ENCODE data around the gene OGG1.

The OGG1 gene

DNA sequence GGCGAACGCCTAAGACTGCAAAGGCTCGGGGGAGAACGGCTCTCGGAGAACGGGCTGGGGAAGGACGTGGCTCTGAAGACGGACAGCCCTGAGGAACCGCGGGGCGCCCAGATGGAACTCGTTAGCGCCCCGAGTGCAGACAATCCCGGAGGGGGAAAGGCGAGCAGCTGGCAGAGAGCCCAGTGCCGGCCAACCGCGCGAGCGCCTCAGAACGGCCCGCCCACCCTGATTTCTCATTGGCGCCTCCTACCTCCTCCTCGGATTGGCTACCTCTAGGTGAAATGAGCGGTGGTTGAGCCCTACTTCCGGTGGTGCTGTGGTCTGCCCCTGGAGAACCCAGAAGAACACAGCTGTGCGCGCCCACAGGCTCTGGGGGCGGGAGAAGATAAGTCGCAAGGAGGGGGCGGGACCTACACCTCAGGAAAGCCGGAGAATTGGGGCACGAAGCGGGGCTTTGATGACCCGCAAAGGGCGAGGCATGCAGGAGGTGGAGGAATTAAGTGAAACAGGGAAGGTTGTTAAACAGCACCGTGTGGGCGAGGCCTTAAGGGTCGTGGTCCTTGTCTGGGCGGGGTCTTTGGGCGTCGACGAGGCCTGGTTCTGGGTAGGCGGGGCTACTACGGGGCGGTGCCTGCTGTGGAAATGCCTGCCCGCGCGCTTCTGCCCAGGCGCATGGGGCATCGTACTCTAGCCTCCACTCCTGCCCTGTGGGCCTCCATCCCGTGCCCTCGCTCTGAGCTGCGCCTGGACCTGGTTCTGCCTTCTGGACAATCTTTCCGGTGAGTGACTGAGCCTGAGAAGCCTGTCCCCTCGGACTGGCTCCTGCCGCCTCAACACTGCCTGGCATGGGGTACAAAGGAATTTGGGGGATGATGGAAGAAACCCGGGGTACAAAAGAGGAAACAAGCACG lies at the start of gene OGG1:
TSS of gene OGG1 (plus strand) at position 308 of the 911 bp plus-strand sequence. CDS start at position 643, 335 bp downstream.
- DNase-seq, result peak; percentile 94

DNA sequence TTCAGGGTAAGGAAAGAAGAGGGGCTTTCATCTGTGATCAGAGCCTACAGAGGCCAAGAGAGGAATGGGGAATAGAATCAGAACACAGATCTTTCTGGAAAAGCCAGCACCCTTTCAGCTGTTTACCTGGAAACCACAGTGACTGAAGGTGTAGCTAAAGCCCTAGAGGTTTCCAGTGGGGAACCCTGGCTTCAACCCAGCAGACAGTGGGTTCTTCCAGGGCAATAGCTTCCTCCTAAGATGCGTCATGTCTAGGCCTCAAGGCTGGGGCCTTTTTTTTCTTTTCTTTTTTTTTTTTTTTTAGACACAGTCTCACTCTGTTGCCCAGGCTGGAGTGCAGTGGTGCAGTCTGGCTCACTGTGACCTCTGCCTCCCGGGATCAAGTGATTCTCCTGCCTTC lies 49.2 kb upstream of the OGG1 start:
- DNase-seq, result no peak

DNA sequence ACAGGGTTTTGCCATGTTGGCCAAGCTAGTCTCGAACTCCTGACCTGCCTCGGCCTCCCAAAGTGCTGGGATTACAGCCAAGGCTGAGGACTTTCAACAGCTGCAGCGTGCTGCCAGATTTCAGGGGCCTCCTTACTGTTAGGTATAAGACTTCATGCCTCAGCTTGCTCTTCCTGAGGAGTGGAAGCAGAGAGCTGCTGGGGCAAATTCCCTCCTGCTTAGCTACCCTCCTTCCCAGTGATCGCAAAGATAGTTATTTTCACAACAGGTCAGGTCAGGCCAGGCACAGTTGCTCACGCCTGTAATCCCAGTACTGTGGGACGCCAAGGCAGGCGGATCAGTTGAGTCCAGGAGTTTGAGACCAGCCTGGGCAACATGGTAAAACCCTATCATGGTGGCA lies 48.7 kb upstream of the OGG1 start:
- no peak for DNase-seq

DNA sequence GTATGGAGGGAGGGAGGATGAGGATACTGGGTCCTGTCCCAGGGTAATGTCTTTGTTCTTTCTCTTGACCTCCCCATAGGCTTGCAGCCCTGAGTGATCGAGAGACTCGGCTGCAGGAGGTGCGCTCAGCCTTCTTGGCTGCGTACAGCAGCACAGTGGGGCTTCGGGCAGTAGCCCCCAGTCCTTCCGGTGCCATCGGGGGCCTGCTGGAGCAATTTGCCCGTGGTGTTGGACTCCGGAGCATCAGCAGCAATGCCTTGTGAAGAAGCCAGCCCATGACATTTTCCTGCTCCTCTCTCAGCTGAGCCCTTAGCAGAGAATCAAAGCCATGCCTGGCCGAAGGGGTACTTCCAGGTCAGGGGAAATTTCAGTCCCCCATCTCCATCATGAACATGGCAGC lies 48.0 kb upstream of the OGG1 start:
- DNase-seq, result no peak

DNA sequence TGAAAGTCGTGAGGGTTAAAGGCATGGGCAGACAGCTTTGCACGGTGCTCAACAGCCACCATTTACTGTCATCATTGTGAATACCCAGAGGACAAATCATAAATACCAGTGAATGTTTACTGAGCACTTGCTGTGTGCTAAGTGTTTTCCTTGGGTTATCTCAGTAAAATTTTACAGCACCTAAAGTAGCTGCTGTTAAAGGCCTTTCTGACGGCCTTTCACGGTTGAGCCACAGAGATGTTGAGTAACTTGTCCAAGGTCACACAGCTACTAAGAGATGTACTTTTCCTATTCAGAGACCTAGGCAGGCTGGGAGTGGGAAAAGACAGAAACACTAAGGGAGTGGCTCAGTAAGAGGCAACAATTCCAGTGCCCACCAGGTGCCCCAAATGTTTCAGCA lies 46.5 kb upstream of the OGG1 start:
- DNase-seq, result no peak

DNA sequence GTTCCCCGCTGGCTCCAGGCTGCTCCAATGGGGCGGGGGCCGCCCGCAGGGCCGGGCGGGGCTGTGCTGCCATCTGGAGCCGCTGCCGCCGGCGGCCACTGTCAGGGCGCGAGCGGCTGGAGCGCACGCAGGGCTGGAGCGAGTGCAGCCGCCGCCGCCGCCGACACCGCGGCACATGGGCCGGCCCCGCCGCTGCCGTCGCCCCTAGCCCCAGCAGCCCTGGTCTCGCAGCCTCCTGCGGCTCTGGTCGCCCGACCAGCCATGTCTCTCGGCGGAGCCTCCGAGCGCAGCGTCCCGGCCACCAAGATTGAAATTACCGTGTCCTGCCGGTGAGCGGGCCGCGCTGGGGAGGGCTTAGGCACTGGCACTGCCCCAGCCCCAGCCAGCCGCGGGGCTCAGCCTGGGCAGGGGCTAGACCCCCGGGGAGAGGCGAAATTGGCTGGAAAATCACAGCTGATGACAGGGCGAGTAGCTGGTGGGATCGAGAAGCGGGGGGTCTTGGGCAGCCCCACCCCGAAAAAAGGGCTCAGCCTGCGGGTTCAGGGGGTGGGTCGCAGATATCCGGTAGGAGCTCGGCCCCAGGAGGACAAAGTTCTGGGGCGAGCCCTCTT lies 45.9 kb upstream of the OGG1 start, which contains the start of gene CPNE9:
TSS of gene CPNE9 (plus strand) at position 98 of the 611 bp plus-strand sequence. CDS start at position 262, 164 bp downstream.
- DNase-seq, result no peak

DNA sequence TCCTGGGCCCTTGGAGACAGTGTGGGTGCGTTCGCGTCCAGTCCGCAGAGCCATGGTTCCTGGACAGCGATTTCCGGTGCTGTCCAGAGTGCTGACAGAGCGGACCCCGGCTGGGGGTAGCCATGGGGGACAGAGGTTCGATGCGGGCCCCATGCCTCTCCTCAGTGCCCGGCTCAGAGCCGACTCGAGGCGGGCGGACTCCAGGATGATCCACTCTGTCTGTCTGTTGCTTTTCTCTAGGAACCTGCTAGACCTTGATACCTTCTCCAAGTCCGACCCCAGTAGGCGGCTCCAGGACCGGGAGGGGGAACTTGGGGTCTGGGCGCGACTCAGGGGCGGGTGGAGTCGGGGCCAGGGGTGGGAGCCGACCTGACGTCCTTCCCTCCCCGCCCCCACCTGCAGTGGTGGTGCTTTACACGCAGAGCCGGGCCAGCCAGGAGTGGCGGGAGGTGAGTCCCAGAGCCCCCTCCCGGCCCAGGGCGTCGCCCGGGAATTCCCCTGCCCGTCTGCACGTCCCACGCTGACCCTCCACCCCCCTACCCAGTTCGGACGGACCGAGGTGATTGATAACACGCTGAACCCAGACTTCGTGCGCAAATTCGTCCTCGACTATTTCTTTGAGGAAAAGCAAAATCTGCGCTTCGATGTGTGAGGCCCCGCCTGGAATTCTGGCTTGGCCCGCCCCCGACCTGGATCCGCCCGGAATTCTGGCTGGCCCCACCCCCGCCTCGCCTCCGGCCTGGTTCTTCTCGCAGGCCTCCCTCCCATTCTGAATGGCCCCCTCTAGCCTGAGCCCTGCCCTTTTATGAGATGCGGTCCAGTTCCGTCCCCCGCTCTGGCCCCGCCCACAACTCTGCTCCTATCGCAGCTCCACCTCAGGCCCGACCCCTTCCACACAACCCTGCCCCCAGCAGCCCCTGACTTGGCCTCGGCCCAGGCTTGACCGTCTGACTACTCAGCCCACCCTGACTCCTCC lies 45.1 kb upstream of the OGG1 start:
- no peak for DNase-seq

DNA sequence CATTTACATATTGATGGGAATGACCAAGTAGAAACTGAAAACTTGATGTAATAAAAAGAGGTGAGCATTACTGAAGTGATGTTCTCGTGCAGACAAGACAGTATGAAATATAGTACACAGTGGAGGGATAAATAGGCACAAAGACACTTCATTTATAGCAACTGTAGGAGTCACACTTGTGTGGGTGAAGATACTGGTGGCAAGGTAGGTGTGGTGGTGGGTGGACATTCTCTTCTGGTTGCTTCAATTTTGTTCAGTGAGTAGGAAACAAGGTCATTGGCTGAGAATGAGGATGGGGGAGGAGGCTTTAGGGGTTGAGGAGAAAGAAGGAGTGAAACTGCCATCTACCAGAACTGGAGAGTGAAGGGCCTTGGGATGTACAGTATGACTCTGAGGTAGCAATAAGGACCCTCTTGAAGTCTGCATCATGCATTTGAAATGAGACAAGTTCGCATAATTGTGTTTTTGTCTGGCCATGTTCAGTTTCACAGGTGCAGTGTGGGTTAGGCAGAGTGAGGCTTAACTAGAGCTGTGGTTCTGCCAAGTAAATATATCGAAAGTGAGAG lies 39.5 kb upstream of the OGG1 start:
- DNase-seq, result no peak

DNA sequence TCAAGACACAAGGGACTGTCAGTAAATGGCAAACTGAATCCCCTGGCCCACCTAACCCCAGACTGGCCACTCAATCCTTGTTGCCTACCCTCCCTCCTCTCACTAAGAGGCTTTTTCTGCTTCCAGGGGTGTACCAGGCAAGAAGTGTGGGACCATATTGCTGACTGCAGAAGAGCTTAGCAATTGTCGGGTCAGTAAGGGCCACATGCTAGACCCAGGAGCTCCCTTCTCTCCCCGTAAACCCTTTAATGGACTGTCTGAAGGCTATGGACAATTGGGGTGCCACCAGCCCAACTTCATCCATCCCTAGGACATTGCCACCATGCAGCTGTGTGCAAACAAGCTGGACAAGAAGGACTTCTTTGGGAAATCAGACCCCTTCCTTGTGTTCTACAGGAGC lies 37.3 kb upstream of the OGG1 start:
- DNase-seq, result no peak

DNA sequence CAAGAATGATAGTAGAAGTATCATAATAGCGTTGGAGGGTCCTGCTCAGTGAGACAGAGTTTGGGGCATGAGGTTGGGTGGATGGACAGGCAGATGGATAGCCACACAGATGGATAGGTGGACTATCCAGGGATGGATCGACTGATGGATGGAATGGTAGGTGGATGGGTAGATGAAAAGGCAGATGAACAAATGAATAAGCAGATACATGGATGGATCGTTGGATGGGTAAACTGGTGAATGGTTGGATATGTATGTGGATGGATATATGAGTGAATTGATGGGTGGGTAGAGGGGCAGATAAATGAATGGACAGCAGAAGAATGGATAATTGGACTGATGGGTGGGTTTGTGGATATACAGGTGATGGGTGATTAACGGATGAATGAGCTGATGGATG lies 36.6 kb upstream of the OGG1 start:
- DNase-seq, result no peak

DNA sequence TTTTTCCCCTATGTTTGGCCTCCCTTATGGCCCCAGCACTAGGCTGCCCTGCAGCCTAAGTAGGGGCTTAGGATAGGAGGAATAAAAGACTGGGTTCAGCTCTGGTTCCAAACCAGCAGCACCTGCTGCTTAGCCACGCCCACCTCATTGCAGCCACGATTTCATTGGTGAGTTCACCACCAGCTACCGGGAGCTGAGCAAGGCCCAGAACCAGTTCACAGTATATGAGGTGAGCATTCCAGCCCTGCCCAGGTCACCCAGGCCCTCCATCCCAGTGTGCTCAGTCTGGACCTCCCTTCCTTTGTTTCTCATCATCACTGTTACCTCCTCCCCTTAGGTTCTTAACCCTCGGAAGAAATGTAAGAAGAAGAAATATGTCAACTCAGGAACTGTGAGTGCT lies 34.6 kb upstream of the OGG1 start:
- DNase-seq, result no peak

DNA sequence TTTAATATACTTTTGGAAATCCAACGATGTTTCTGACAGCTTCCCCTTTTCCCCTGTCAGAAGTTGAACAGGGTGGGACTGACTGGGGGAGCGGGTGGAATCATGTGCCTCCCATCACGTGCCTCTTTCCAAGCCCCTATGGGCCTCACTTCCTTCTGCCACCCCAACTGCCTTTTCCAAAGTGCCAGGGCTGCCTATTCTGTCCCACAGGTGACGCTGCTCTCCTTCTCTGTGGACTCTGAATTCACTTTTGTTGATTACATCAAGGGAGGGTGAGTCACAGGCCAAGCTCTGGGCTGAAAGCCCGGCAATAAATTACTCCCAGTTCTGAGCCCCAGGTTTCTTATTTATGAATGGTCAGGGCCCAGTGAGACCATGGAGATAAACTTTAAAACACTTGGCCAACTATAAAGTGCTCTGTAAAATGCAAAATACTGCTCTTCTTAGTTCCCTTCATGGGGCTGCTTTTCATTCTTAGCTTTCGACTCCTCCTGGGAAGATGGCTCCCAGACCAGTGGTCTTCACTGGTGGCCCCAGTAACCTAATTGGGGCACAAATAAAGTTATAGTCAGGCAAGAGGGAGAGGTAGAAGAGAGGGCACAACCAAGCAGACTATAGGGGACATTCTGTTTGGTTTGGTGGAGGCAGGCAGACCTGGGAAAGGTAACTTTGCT lies 33.9 kb upstream of the OGG1 start:
- DNase-seq, result no peak

DNA sequence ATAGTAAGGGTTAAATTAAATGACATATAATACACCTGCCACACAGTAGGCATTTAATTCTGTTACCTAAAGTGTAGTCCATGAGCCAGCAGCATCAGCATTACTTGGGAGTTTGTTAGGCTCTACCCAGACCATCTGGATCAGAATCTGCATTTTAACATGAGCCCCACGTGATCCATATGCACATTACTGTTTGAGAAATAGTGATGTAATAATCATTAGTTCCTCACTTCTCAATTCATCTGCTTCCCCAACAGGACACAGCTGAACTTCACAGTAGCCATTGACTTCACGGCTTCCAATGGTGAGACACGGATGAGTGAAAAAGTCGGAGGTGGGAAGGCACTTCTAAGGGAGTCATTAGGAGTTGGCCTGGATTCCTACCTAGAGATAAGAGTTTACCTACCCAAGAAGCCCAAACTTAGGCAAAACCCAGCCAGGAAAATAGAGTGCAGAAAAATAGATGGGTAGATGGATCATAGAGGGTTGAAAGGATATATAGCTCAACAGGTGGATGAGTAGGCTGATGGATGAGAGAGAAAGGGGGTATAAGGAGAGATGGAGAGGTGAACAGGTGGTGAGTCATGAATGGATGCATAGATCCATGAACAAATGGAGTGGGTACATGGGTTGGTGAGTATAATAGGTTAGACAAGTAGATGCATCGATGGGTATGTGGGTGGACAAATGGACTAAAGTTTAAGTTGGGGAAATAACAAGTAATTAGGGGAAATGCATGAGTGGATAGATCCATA lies 32.8 kb upstream of the OGG1 start:
- DNase-seq, result no peak

DNA sequence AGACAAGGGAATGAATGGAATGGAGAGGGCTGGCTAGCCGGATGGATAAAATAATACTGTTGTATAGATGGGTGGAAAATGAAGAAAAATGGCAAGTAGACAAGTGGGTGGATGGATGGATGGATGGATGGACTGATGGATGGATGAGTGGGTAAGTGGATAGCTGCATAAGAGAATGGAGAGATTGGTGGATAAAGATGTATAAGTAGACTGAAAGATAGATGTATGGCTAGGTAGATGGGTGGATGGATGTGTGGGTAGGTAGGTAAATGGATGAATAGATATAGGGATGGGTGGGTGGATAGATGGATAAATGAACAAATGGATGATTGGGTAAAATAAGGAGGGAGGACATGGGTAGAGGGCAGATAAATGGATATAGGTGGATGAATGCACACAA lies 32.2 kb upstream of the OGG1 start:
- DNase-seq, result no peak

DNA sequence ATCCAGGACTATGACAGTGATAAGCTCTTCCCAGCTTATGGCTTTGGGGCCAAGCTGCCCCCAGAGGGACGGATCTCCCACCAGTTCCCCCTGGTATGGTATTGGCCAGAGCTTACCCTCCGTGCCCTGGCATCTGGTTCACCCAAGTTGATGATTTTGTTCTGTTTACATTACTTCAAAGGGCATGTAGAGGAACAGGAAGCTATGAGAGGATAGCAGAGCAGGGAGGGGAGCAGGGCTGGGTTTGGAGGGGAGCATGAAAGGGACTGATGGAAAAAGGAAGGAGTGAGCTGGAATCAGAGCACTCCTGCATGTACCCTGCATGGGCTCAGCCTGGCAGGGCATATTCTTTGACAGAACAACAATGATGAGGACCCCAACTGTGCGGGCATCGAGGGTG lies 31.6 kb upstream of the OGG1 start:
- DNase-seq, result no peak

DNA sequence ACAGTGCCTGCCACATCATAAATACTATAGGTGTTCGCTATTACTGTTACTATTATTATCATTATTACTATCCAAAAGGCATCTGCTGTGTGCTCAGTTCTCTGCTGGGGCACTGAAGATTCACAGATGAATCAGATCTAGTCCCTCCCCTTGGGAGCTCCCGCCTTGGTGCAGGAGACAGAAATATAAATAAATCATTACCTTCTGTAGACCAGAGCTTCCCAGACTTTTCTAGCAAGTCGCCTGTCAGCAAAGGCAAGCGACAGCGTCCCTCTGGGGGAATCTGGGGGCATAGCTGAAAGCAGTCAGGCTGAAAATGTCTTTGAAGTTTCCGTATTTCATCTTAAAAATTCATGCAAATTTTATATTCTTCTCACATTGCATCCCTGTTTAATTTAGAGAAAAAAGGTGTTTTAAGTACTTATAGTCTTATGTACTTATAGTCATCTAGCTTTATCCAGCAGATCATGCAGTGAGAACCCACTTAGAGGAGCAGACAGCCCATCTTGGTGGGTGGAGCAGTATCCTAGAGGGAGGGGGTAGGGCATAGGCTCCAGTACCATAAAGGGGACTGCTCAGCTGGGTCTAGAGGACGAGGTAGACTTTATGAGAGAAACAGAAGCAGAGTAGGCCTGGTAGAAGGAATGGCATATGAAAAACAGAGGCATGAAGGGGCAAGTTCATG lies 28.6 kb upstream of the OGG1 start:
- DNase-seq, result no peak

DNA sequence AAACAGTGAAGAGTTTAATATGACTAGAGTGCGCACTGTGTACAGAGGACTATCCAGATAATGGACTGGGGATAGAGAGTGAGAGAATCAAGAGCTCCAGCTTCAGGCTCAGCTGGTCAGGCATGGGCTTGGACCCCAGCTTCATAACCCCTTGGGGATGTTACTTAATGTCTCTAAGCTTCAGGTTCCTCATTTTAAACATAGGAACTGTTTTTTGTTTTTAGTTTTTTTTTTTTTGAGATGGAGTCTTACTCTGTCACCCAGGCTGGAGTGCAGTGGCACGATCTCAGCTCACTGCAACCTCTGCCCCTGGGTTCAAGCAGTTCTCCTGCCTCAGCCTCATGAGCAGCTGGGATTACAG lies 28.1 kb upstream of the OGG1 start:
- DNase-seq, result no peak

DNA sequence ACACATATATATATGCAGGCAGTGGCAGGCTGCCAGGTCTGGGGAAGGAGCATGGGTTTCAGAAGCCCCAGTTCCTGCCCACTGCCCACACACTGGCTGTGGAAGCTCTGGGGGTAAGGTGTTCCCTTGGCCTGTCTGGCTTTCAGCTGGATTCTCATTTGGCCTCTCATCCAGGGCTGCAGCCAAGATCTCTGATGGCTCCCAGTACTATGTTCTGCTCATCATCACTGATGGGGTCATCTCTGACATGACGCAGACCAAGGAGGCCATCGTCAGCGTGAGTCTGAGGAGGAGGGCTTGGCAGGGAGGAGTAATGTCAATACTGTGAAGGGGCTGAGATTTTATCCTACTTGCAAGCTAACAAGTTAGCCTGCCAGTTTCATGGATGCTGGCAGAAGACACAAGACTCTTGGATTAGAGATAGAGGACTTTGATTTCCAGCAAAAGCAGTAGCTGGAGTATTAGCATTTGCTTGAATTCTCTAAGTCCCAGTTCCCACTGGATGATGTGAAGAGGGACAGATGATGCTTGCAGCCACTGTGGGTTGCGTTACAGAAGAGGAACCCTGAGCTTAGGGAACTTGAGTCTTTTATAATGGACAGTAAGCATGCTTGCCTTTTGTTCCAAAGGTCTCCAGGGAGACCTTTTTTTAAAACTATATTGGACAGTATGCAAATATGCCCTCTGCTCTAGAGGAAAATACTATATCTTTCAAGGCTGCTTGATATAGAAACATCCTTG lies 23.8 kb upstream of the OGG1 start:
- DNase-seq, result no peak

DNA sequence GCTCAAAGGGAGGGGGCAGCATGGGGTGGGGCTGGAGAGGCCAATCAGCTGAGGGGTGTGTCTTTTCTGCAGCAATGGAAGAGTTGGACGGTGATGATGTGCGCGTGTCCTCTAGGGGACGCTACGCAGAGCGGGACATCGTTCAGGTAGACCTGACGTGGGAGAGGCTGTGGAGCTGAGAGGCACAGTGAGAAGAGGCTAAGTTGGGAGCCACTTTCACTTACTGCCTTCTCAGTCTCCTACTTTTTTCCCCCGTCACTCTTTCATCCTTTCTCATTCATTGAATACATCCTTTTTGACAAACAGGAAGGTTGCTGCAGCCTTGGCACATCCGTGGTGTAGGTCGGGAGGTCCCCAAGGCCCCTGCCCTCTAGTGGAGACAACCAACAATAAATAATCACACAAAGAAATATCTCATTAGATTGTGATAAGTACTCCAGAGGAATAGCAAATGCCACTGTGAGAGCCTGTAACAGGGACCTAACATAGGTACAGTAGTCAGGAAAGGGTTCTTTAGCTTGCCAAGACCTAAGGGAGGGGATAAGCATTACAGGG lies 22.6 kb upstream of the OGG1 start:
- peak; percentile 54 for DNase-seq

DNA sequence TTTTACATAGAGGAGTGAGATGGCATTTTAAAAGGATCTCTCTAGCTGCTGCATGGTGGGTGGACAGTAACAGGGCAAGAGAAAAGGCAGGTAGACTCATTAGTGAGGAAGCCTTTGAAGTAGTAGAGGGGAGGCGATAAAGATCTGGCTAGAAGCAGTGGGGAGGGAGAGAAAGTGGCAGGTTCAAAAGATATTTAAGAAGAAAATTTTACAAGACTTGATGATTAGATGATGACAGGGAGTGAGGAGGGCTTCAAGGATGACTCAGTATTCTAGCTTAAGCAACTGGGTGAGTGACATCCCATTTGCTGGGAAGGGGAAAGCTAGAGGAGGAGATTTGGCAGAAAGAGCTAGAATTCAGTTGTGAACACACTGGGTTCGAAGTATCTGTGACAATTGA lies 22.0 kb upstream of the OGG1 start:
- no peak for DNase-seq
